HG03025 (cell line): ENCODE results near the gene TREM1.
"Not testable (repeated sequence)": the region's sequence is repeated elsewhere in the genome, so short reads cannot be mapped to it uniquely, and the experiment has no call there.

ENCODE experiments used
- ATAC-seq: cut with Tn5 transposase; IDR thresholded peaks from one replicate; pipeline ENCODE4 v1.9.1; 2021; ENCODE audit warnings: mild to moderate bottlenecking, moderate library complexity; ENCODE audit not compliant: unreplicated experiment, low FRiP score

TREM1 gene

GRCh38 chr6:41298785-41299502 lies 12.5 kb upstream of the TREM1 start:
- no peak for ATAC-seq

GRCh38 chr6:41297248-41297647 lies 10.8 kb upstream of the TREM1 start:
- ATAC-seq: not testable (repeated sequence)

- no peak for ATAC-seq
Observed at GRCh38 chr6:41294214-41294872, 7.9 kb upstream of the TREM1 start.

GRCh38 chr6:41291717-41292116 lies 5.2 kb upstream of the TREM1 start:
- ATAC-seq: no peak

- ATAC-seq: no peak
Observed at GRCh38 chr6:41289815-41290214, 3.3 kb upstream of the TREM1 start.

- no peak for ATAC-seq
Observed at GRCh38 chr6:41288754-41289129, 2.3 kb upstream of the TREM1 start.

- no peak for ATAC-seq
Observed at GRCh38 chr6:41288030-41288753, 1.7 kb upstream of the TREM1 start.

- ATAC-seq: no peak
Observed at GRCh38 chr6:41284726-41285125, 1.8 kb downstream of the TREM1 start.

- no peak for ATAC-seq
Observed at GRCh38 chr6:41283600-41283999, 2.9 kb downstream of the TREM1 start.

GRCh38 chr6:41280381-41281057 lies 6.0 kb downstream of the TREM1 start:
- ATAC-seq: no peak

- no peak for ATAC-seq
Observed at GRCh38 chr6:41278699-41279405, 7.6 kb downstream of the TREM1 start.

GRCh38 chr6:41277605-41278004 lies 8.9 kb downstream of the TREM1 start:
- ATAC-seq: no peak

- ATAC-seq: no peak
Observed at GRCh38 chr6:41275489-41275888, 11.0 kb downstream of the TREM1 start.

GRCh38 chr6:41274256-41274655 lies 12.2 kb downstream of the TREM1 start:
- no peak for ATAC-seq

- ATAC-seq: no peak
Observed at GRCh38 chr6:41273714-41274113, 12.8 kb downstream of the TREM1 start.

GRCh38 chr6:41272591-41273240 lies 13.8 kb downstream of the TREM1 start:
- ATAC-seq: no peak

GRCh38 chr6:41271901-41272395 lies 14.5 kb downstream of the TREM1 start:
- ATAC-seq: no peak

- ATAC-seq: no peak
Observed at GRCh38 chr6:41269716-41270115, 16.8 kb downstream of the TREM1 start.

GRCh38 chr6:41269166-41269565 lies 17.3 kb downstream of the TREM1 start:
- no peak for ATAC-seq

- ATAC-seq: no peak
Observed at GRCh38 chr6:41268478-41268877, 18.0 kb downstream of the TREM1 start.
